Kidney epithelial cell (primary cell): ENCODE measurements around the gene COL23A1. TPM values are rescaled to one million over a fixed set of nuclear protein-coding genes. Genes with fewer than 3 reads are reported as not detected.

Experiments used
- DNase-seq: peaks from one replicate; pipeline ENCODE4 v3.0.0-alpha.2; 2010; ENCODE audit warnings: low read depth
- H3K27me3 ChIP-seq: 2 replicates; pipeline ENCODE4 v1.6.0; 2011; ENCODE audit warnings: low read length; ENCODE audit not compliant: control insufficient read depth, insufficient read depth
- H3K36me3 ChIP-seq: 2 replicates; pipeline ENCODE4 v1.5.1; 2011; ENCODE audit warnings: low read length; ENCODE audit not compliant: control insufficient read depth, insufficient read depth
- H3K4me3 ChIP-seq: 2 replicates; pipeline ENCODE4 v1.5.1; 2011; ENCODE audit warnings: low read depth, mild to moderate bottlenecking, control low read depth, low read length
- CTCF ChIP-seq: IDR thresholded peaks from 2 replicates; pipeline ENCODE4 v1.5.1; 2011; ENCODE audit warnings: mild to moderate bottlenecking, moderate library complexity, low read length, control low read depth, inconsistent platforms; ENCODE audit not compliant: insufficient read depth, poor library complexity, severe bottlenecking
- total RNA-seq: library from RNA; depleted of rRNA; stranded (reverse); fragments of >200 nt; gene quantifications from 2 replicates; pipeline ENCODE4 v1.2.3, GENCODE V29; 2015

Gene COL23A1
- total RNA-seq, 1 donor from 2014 or later = 0.17 TPM

- H3K36me3 ChIP-seq = no peaks in the 10 kb centered on the region
- peaks cover 2% of the 10 kb centered on the region for H3K27me3 ChIP-seq
- no peak for DNase-seq
- no peak overlapping the region for H3K4me3 ChIP-seq
- no peak for TF ChIP-seq CTCF
Measured at GRCh38 chr5:178394074-178394473, 196.1 kb downstream of the COL23A1 start.

- Histone ChIP-seq H3K4me3 (no peak overlapping the region), H3K27me3 (peaks cover 2% of the 10 kb centered on the region), H3K36me3 (no peaks in the 10 kb centered on the region)
- DNase-seq = no peak
- no peak for TF ChIP-seq CTCF
Measured at GRCh38 chr5:178392931-178393394, 197.2 kb downstream of the COL23A1 start.

GRCh38 chr5:178392386-178392785, 197.8 kb downstream of the COL23A1 start:
- TF ChIP-seq CTCF = no peak
- no peak for DNase-seq
- Histone ChIP-seq H3K36me3 (no peaks in the 10 kb centered on the region), H3K27me3 (peaks cover 2% of the 10 kb centered on the region), H3K4me3 (no peak overlapping the region)

- H3K4me3 ChIP-seq = no peak overlapping the region
- peaks cover 2% of the 10 kb centered on the region for H3K27me3 ChIP-seq
- H3K36me3 ChIP-seq = no peaks in the 10 kb centered on the region
- DNase-seq = no peak
- no peak for TF ChIP-seq CTCF
Measured at GRCh38 chr5:178391480-178391879, 198.7 kb downstream of the COL23A1 start.

GRCh38 chr5:178389796-178390195, 200.4 kb downstream of the COL23A1 start:
- DNase-seq = no peak
- no peak overlapping the region for H3K4me3 ChIP-seq
- peaks cover 4% of the 10 kb centered on the region for H3K27me3 ChIP-seq
- no peaks in the 10 kb centered on the region for H3K36me3 ChIP-seq
- no peak for TF ChIP-seq CTCF

- DNase-seq = no peak
- peaks cover 5% of the 10 kb centered on the region for H3K27me3 ChIP-seq
- H3K36me3 ChIP-seq = no peaks in the 10 kb centered on the region
- no peak overlapping the region for H3K4me3 ChIP-seq
- TF ChIP-seq CTCF = no peak
Measured at GRCh38 chr5:178389026-178389729, 201.0 kb downstream of the COL23A1 start.
